SK-N-SH (cell line): Measurements from ENCODE around the gene EDA. TPM values are rescaled to one million over a fixed set of nuclear protein-coding genes. Genes with fewer than 3 reads are reported as not detected.
A peak's percentile ranks its signal among the peaks of the same experiment; 100 is the strongest.

ENCODE experiments used
- CTCF ChIA-PET: fragments of 300-600, 350-600 bp; formaldehyde crosslinking; extraction: SDS; loops from one replicate; lab custom pipeline; 2021; lab: Yijun Ruan, JAX
- POLR2A ChIA-PET: fragments of 350-600 bp; sonication (Branson Sonifier 250); formaldehyde crosslinking; extraction: SDS; loops from one replicate; lab custom pipeline; 2020; ENCODE audit warnings: antibody characterized with exemption, inconsistent platforms; lab: Yijun Ruan, JAX
- DNase-seq: peaks from one replicate; pipeline ENCODE4 v3.0.0; 2012
- H2AFZ ChIP-seq: fragments of 200-600 bp; sonication (generic); 2 replicates; pipeline ENCODE4 v1.8.1; 2016; ENCODE audit warnings: antibody characterized with exemption, mild to moderate bottlenecking, low read depth
- H3F3A ChIP-seq: fragments of 200-600 bp; sonication (generic); replicated peaks from 2 replicates; pipeline ENCODE3; 2016; ENCODE audit warnings: antibody characterized with exemption, mild to moderate bottlenecking; ENCODE audit not compliant: insufficient read depth
- H3K27ac ChIP-seq, 2 experiments: fragments of 200-500 bp in 1 of 2; fragments of 200-600 bp in 1 of 2; sonication (Bioruptor generic) in 1 of 2; sonication (generic), shearing (Covaris generic) in 1 of 2; 2 replicates each; pipeline versions ENCODE4 v1.5.1 to v1.6.1; 2014 to 2016; ENCODE audit warnings: low read depth in 2 of 2, inconsistent platforms in 1 of 2, low read length in 1 of 2, mild to moderate bottlenecking in 1 of 2, mixed read lengths in 1 of 2
- H3K27me3 ChIP-seq: fragments of 200-600 bp; sonication (generic), shearing (Covaris generic); 2 replicates; pipeline ENCODE4 v1.6.1; 2016; ENCODE audit warnings: mixed run types; ENCODE audit not compliant: insufficient read depth
- H3K36me3 ChIP-seq, 2 experiments: fragments of 200-500 bp in 1 of 2; fragments of 200-600 bp in 1 of 2; sonication (Bioruptor generic) in 1 of 2; sonication (generic) in 1 of 2; replicated peaks in 1 of 2; 2 replicates each; pipeline versions ENCODE3 to v1.5.1; 2014 to 2016; ENCODE audit warnings: low read length in 1 of 2, mild to moderate bottlenecking in 1 of 2; ENCODE audit not compliant: insufficient read depth in 2 of 2, control insufficient read depth in 1 of 2
- H3K4me1 ChIP-seq, 2 experiments: fragments of 200-500 bp in 1 of 2; fragments of 200-600 bp in 1 of 2; sonication (Bioruptor generic) in 1 of 2; sonication (generic), shearing (Covaris generic) in 1 of 2; 2 replicates each; pipeline versions ENCODE4 v1.5.1 to v1.6.1; 2014 to 2016; ENCODE audit warnings: low read depth in 1 of 2, low read length in 1 of 2, mixed run types in 1 of 2; ENCODE audit not compliant: insufficient read depth in 2 of 2, control insufficient read depth in 1 of 2
- H3K4me2 ChIP-seq: fragments of 200-600 bp; sonication (generic), shearing (Covaris generic); 2 replicates; pipeline ENCODE4 v1.6.1; 2017; ENCODE audit warnings: mixed run types
- H3K4me3 ChIP-seq, 2 experiments: fragments of 200-500 bp in 1 of 2; fragments of 200-600 bp in 1 of 2; sonication (Bioruptor generic) in 1 of 2; sonication (generic), shearing (Covaris generic) in 1 of 2; 2 replicates each; pipeline versions ENCODE4 v1.5.1 to v1.8.1; 2014 to 2016; ENCODE audit warnings: low read depth in 2 of 2, inconsistent platforms in 1 of 2, low read length in 1 of 2, mild to moderate bottlenecking in 1 of 2, mixed read lengths in 1 of 2, moderate library complexity in 1 of 2
- H3K79me2 ChIP-seq: fragments of 200-600 bp; sonication (generic); 2 replicates; pipeline ENCODE4 v1.8.1; 2017; ENCODE audit warnings: mild to moderate bottlenecking; ENCODE audit not compliant: insufficient read depth
- H3K9ac ChIP-seq: fragments of 200-600 bp; sonication (generic); 2 replicates; pipeline ENCODE4 v1.6.1; 2017; ENCODE audit warnings: mixed run types
- H3K9me2 ChIP-seq: fragments of 200-600 bp; sonication (generic); 2 replicates; pipeline ENCODE4 v1.6.1; 2017; ENCODE audit warnings: mixed run types
- H3K9me3 ChIP-seq: fragments of 200-600 bp; sonication (generic); 2 replicates; pipeline ENCODE4 v1.6.1; 2017; ENCODE audit warnings: mixed run types, mild to moderate bottlenecking, moderate library complexity
- H4K20me1 ChIP-seq: fragments of 200-600 bp; sonication (generic); 2 replicates; pipeline ENCODE4 v1.6.1; 2017; ENCODE audit warnings: mild to moderate bottlenecking, mixed run types; ENCODE audit not compliant: insufficient read depth
- CHD2 ChIP-seq: fragments of 150-350 bp; IDR thresholded peaks from 2 replicates; pipeline ENCODE4 v1.6.1; 2018; ENCODE audit warnings: low read length; ENCODE audit not compliant: partially characterized antibody
- EP300 ChIP-seq, 2 experiments: IDR thresholded peaks; 2 replicates each; pipeline versions ENCODE4 v1.4.0 to v1.6.1; 2012; ENCODE audit warnings: borderline replicate concordance in 1 of 2, low read depth in 1 of 2, low read length in 1 of 2
- FOSL2 ChIP-seq: IDR thresholded peaks from 2 replicates; pipeline ENCODE4 v1.4.0; 2012; ENCODE audit warnings: low read depth, mild to moderate bottlenecking, moderate library complexity, borderline replicate concordance
- FOXJ3 ChIP-seq: sonication (generic); formaldehyde crosslinking; IDR thresholded peaks from 2 replicates; pipeline ENCODE4 v1.5.1; 2020; ENCODE audit warnings: mild to moderate bottlenecking, missing genetic modification reagents
- GABPA ChIP-seq: IDR thresholded peaks from 2 replicates; pipeline ENCODE4 v1.4.0; 2012; ENCODE audit warnings: low read depth, mild to moderate bottlenecking
- JUND ChIP-seq: IDR thresholded peaks from 2 replicates; pipeline ENCODE4 v1.4.0; 2012
- PBX3 ChIP-seq: IDR thresholded peaks from 2 replicates; pipeline ENCODE4; 2012
- RAD21 ChIP-seq: IDR thresholded peaks from 2 replicates; pipeline ENCODE4 v1.6.1; 2012; ENCODE audit warnings: mild to moderate bottlenecking, low read length
- SMC3 ChIP-seq: IDR thresholded peaks from 2 replicates; pipeline ENCODE4 v1.6.1; 2012; ENCODE audit warnings: low read depth, low read length, improper control_type of control experiment
- TCF12 ChIP-seq: IDR thresholded peaks from 2 replicates; pipeline ENCODE4 v1.4.0; 2012
- USF1 ChIP-seq: IDR thresholded peaks from 2 replicates; pipeline ENCODE4 v1.4.0; 2012; ENCODE audit warnings: low read depth, borderline replicate concordance
- USF2 ChIP-seq: fragments of 150-350 bp; IDR thresholded peaks from 2 replicates; pipeline ENCODE4 v1.6.1; 2017; ENCODE audit warnings: antibody characterized with exemption, low read length, low read depth, borderline replicate concordance
- ZBTB33 ChIP-seq: IDR thresholded peaks from 2 replicates; pipeline ENCODE4 v1.4.0; 2012; ENCODE audit warnings: low read depth, borderline replicate concordance
- WGBS: methylation state at CpG from one replicate; pipeline ENCODE4 v1.1.6; 2017; ENCODE audit warnings: low lambda C conversion rate; 5-methylcytosine and 5-hydroxymethylcytosine counted together
- polyA plus RNA-seq, 3 experiments: library from polyadenylated mRNA; depleted of rRNA; stranded (reverse); fragments of >200 nt; gene quantifications; 2 replicates each; pipeline ENCODE4 v1.2.3, GENCODE V29; 2012

Gene EDA
- polyA plus RNA-seq, 1 of the 3 experiments (the other 2 are of a cell fraction), result 0.02 TPM

- ChIA-PET CTCF (no interaction called here), POLR2A (no interaction called here)
- H3K9me2 ChIP-seq, result no peaks in the 10 kb centered on the region
- no peaks in the 10 kb centered on the region for H3K79me2 ChIP-seq
- H3K9ac ChIP-seq, result no peak overlapping the region
- peak overlapping the region in 1 of 2 experiments; percentile 60; a peak in 2 of 4 replicates for H3K27ac ChIP-seq
- no peaks in the 10 kb centered on the region for H3K27me3 ChIP-seq
- no peak overlapping the region for H3K4me2 ChIP-seq
- no peaks in the 10 kb centered on the region for H3K36me3 ChIP-seq
- peaks cover 9% of the 10 kb centered on the region for H3F3A ChIP-seq
- no peak for TF ChIP-seq SMC3
- 0 out of 2 replicates have a peak, but pooled peaks have one; percentile 4 for TF ChIP-seq TCF12
- TF ChIP-seq EP300 (IDR thresholded peaks at IDR 0.05; ENCODE audit: borderline replicate concordance in 1 of 2, low read depth in 1 of 2, low read length in 1 of 2), result no peak
- TF ChIP-seq USF1, result no peak
- peak; percentile 57; the same call in 1 of the 2 replicates for TF ChIP-seq FOSL2
- no peak for TF ChIP-seq GABPA
- TF ChIP-seq RAD21, result no peak
- TF ChIP-seq CHD2, result no peak
- TF ChIP-seq ZBTB33, result no peak
- no peak for TF ChIP-seq PBX3
- H2AFZ ChIP-seq, result no peak overlapping the region
- no peaks in the 10 kb centered on the region for H3K9me3 ChIP-seq
- no peak overlapping the region for H3K4me3 ChIP-seq
- DNase-seq, result no peak
- WGBS, result 20% methylated on average over 4 of the region's 4 CpGs
- H4K20me1 ChIP-seq, result no peaks in the 10 kb centered on the region
- H3K4me1 ChIP-seq, result no peaks in the 10 kb centered on the region
Observed at GRCh38 chrX:70044541-70045245, 428.8 kb downstream of the EDA start.

- Histone ChIP-seq H3K79me2 (no peaks in the 10 kb centered on the region), H3K9ac (no peak overlapping the region), H4K20me1 (no peaks in the 10 kb centered on the region), H3K27me3 (no peaks in the 10 kb centered on the region; the same call in 1 of the 2 replicates), H3K4me3 (no peak overlapping the region), H3K36me3 (no peaks in the 10 kb centered on the region), H3K27ac (peak overlapping the region in 1 of 2 experiments; percentile 52; a peak in 2 of 4 replicates), H3F3A (peaks cover 9% of the 10 kb centered on the region), H3K9me3 (no peaks in the 10 kb centered on the region), H2AFZ (peak overlapping the region; percentile 71; the same call in 1 of the 2 replicates), H3K4me2 (no peak overlapping the region), H3K9me2 (no peaks in the 10 kb centered on the region), H3K4me1 (no peaks in the 10 kb centered on the region)
- TF ChIP-seq FOXJ3 (CRISPR knock-in tag) (no peak), TCF12 (peak; percentile 22; the same call in 1 of the 2 replicates), FOSL2 (peak; percentile 41; the same call in 1 of the 2 replicates), USF2 (no peak), JUND (peak; percentile 38)
- POLR2A ChIA-PET, result no interaction called here
- CTCF ChIA-PET, result interaction anchor here (1.2 kb wide), 1 partner anchor 17 kb away, joined by 5 read pairs; no protein-coding TSS in a partner anchor
- no peak for DNase-seq
Observed at GRCh38 chrX:70046978-70047377, 431.1 kb downstream of the EDA start.
